IMR-90 (cell line): Measurements from ENCODE around the gene MSI2. TPM values are rescaled to one million over a fixed set of nuclear protein-coding genes. Genes with fewer than 3 reads are reported as not detected.

Source experiments
- ATAC-seq: fragments of 200-7000 bp; cut with Tn5 transposase; 2 replicates; pipeline ENCODE4 v1.9.1; 2020; ENCODE audit warnings: low read depth, mild to moderate bottlenecking, moderate library complexity
- BruUV-seq: library from RNA; stranded (reverse); fragments of 400-500 nt; replicated peaks from 2 replicates; lab custom pipeline; 2021; lab: Mats Ljungman, UMichigan
- CTCF ChIA-PET: fragments of 300-600 bp; formaldehyde crosslinking; extraction: SDS; loops from one replicate; lab custom pipeline; 2021; ENCODE audit warnings: antibody characterized with exemption; lab: Yijun Ruan, JAX
- POLR2A ChIA-PET: fragments of 300-600 bp; sonication (Branson Sonifier 250); formaldehyde crosslinking; loops from one replicate; lab custom pipeline; 2022; ENCODE audit warnings: antibody characterized with exemption; ENCODE audit not compliant: unreplicated experiment; lab: Charles Lee
- DNase-seq: peaks from one replicate; pipeline ENCODE4 v3.0.0; 2013
- H2AFZ ChIP-seq: replicated peaks from 2 replicates; pipeline ENCODE3; 2013; ENCODE audit warnings: low read length, mild to moderate bottlenecking; ENCODE audit not compliant: poor library complexity
- H2AK5ac ChIP-seq: 2 replicates; pipeline ENCODE4 v1.6.1; 2013; ENCODE audit warnings: low read depth, low read length, inconsistent platforms
- H2AK9ac ChIP-seq: replicated peaks from 2 replicates; pipeline ENCODE3; 2013; ENCODE audit warnings: mild to moderate bottlenecking, low read depth, low read length, moderate library complexity; ENCODE audit not compliant: poor library complexity
- H2BK120ac ChIP-seq: 2 replicates; pipeline ENCODE4 v1.6.1; 2013; ENCODE audit warnings: low read depth, low read length, inconsistent platforms
- H2BK15ac ChIP-seq: 3 replicates; pipeline ENCODE4 v1.6.1; 2013; ENCODE audit warnings: low read depth, low read length, inconsistent platforms
- H2BK20ac ChIP-seq: 2 replicates; pipeline ENCODE4 v1.6.1; 2013; ENCODE audit warnings: low read depth, mild to moderate bottlenecking, inconsistent platforms, low read length, moderate library complexity
- H2BK5ac ChIP-seq: 2 replicates; pipeline ENCODE4 v1.6.1; 2013; ENCODE audit warnings: mild to moderate bottlenecking, low read depth, low read length, inconsistent platforms; ENCODE audit not compliant: poor library complexity, severe bottlenecking
- H3K14ac ChIP-seq: replicated peaks from 2 replicates; pipeline ENCODE4 v1.6.1; 2013; ENCODE audit warnings: low read depth, low read length, inconsistent platforms
- H3K18ac ChIP-seq: 2 replicates; pipeline ENCODE4 v1.6.1; 2013; ENCODE audit warnings: low read depth, low read length, control low read depth
- H3K23ac ChIP-seq: 2 replicates; pipeline ENCODE4 v1.6.1; 2013; ENCODE audit warnings: low read depth, low read length, inconsistent platforms
- H3K27ac ChIP-seq: 2 replicates; pipeline ENCODE4 v1.5.1; 2013; ENCODE audit warnings: mild to moderate bottlenecking, control low read depth, low read length; ENCODE audit not compliant: insufficient read depth
- H3K27me3 ChIP-seq: 2 replicates; pipeline ENCODE4 v1.6.1; 2013; ENCODE audit warnings: low read length; ENCODE audit not compliant: control insufficient read depth, insufficient read depth
- H3K36me3 ChIP-seq: 2 replicates; pipeline ENCODE4 v1.6.1; 2013; ENCODE audit warnings: low read length, mixed read lengths; ENCODE audit not compliant: control insufficient read depth, insufficient read depth
- H3K4ac ChIP-seq: 2 replicates; pipeline ENCODE4 v1.6.1; 2013; ENCODE audit warnings: low read depth, low read length, inconsistent platforms
- H3K4me1 ChIP-seq: 2 replicates; pipeline ENCODE4 v1.6.1; 2013; ENCODE audit warnings: low read length, mixed read lengths; ENCODE audit not compliant: control insufficient read depth, insufficient read depth
- H3K4me2 ChIP-seq: 2 replicates; pipeline ENCODE4 v1.6.1; 2013; ENCODE audit warnings: low read depth, mild to moderate bottlenecking, control low read depth, low read length, moderate library complexity
- H3K4me3 ChIP-seq: 2 replicates; pipeline ENCODE4 v1.5.1; 2013; ENCODE audit warnings: low read depth, mild to moderate bottlenecking, control low read depth, low read length, moderate library complexity; ENCODE audit not compliant: insufficient read depth
- H3K56ac ChIP-seq: 2 replicates; pipeline ENCODE4 v1.6.1; 2013; ENCODE audit warnings: low read length, inconsistent platforms; ENCODE audit not compliant: insufficient read depth; ENCODE audit errors: extremely low read depth
- H3K79me1 ChIP-seq, 2 experiments: 2 replicates each; pipeline ENCODE4 v1.6.1; 2013; ENCODE audit warnings: low read length in 2 of 2, inconsistent platforms in 1 of 2, low read depth in 1 of 2
- H3K9ac ChIP-seq: 2 replicates; pipeline ENCODE4 v1.6.1; 2013; ENCODE audit warnings: low read depth, low read length, control low read depth
- H3K9me1 ChIP-seq: 2 replicates; pipeline ENCODE4 v1.6.1; 2013; ENCODE audit warnings: low read length, inconsistent platforms; ENCODE audit not compliant: insufficient read depth
- H3K9me3 ChIP-seq: 2 replicates; pipeline ENCODE4 v1.6.1; 2013; ENCODE audit warnings: low read length; ENCODE audit not compliant: control insufficient read depth, insufficient read depth
- H4K20me1 ChIP-seq: 2 replicates; pipeline ENCODE4 v1.6.1; 2013; ENCODE audit warnings: low read length, inconsistent platforms; ENCODE audit not compliant: insufficient read depth
- H4K5ac ChIP-seq: 2 replicates; pipeline ENCODE4 v1.6.1; 2013; ENCODE audit warnings: mild to moderate bottlenecking, low read depth, low read length, control low read depth
- H4K8ac ChIP-seq, 2 experiments: 2 replicates each; pipeline ENCODE4 v1.6.1; 2013; ENCODE audit warnings: low read depth in 2 of 2, low read length in 2 of 2, control low read depth in 1 of 2, inconsistent platforms in 1 of 2
- H4K91ac ChIP-seq: 2 replicates; pipeline ENCODE4 v1.6.1; 2013; ENCODE audit warnings: low read depth, low read length, inconsistent platforms; ENCODE audit not compliant: insufficient read depth
- ELK1 ChIP-seq: fragments of 150-350 bp; IDR thresholded peaks from 2 replicates; pipeline ENCODE4 v1.6.1; 2016; ENCODE audit warnings: low read depth, mild to moderate bottlenecking, low read length, moderate library complexity, borderline replicate concordance
- FOS ChIP-seq: fragments of 150-350 bp; IDR thresholded peaks from 2 replicates; pipeline ENCODE4 v1.6.1; 2016; ENCODE audit warnings: low read depth, low read length
- POLR2A ChIP-seq: IDR thresholded peaks from 2 replicates; pipeline ENCODE4 v1.6.1; 2012; ENCODE audit warnings: mild to moderate bottlenecking, low read depth, low read length
- SMC3 ChIP-seq: fragments of 150-350 bp; IDR thresholded peaks from 2 replicates; pipeline ENCODE4 v1.6.1; 2016; ENCODE audit warnings: low read depth, mild to moderate bottlenecking, antibody characterized with exemption, low read length, moderate library complexity
- WGBS, 2 experiments: methylation state at CpG; one replicate each; pipeline versions ENCODE4 v1.1.5 to v1.1.7; 2013; ENCODE audit warnings: missing lambda C conversion rate in 2 of 2; ENCODE audit not compliant: insufficient read length in 1 of 2; ENCODE audit errors: extremely low coverage in 2 of 2; 5-methylcytosine and 5-hydroxymethylcytosine counted together
- dilution Hi-C: fragments of 300-500 bp; cut with HindIII; formaldehyde crosslinking; loops from one replicate; pipeline ENCODE4 v1.14.3; 2018; ENCODE audit warnings: low sequenced_read_pairs; ENCODE audit not compliant: unreplicated experiment
- in situ Hi-C: fragments of 300-500 bp; cut with MboI; formaldehyde crosslinking; loops from 3 replicates; pipeline ENCODE4 v1.14.3; 2019; ENCODE audit warnings: low sequenced_read_pairs, inconsistent platforms, mixed read lengths
- intact Hi-C: fragments of 100-400 bp; cut with micrococcal nuclease; formaldehyde crosslinking; loops from 2 replicates; pipeline ENCODE4 v1.10.0; 2022
- polyA plus RNA-seq, 3 experiments: library from polyadenylated mRNA; depleted of rRNA; stranded (reverse); fragments of >200 nt; gene quantifications; 2 replicates each; pipeline ENCODE4 v1.2.3, GENCODE V29; 2012; ENCODE audit warnings: low replicate concordance in 1 of 3
- total RNA-seq: library from RNA; depleted of rRNA; stranded (reverse); fragments of >200 nt; gene quantifications from 2 replicates; pipeline ENCODE4 v1.2.3, GENCODE V29; 2012

The MSI2 gene
- total and polyA plus RNA-seq, 2 of the 4 experiments (the other 2 are of a cell fraction), result 13.0 to 16.0 TPM

GRCh38 chr17:57580055-57580739, 323.9 kb downstream of the MSI2 start:
- Histone ChIP-seq H2BK120ac (no peak overlapping the region), H3K9ac (no peak overlapping the region), H3K27ac (no peak overlapping the region), H3K27me3 (no peaks in the 10 kb centered on the region; the same call in 1 of the 2 replicates), H4K91ac (no peak overlapping the region), H3K9me3 (no peaks in the 10 kb centered on the region), H2AK9ac (no peak overlapping the region), H4K20me1 (no peaks in the 10 kb centered on the region), H3K14ac (no peak overlapping the region), H4K8ac (no peak overlapping the region), H2AK5ac (no peak overlapping the region; the same call in 1 of the 2 replicates), H2BK15ac (no peak overlapping the region), H3K9me1 (peaks cover 6% of the 10 kb centered on the region; the same call in 1 of the 2 replicates), H3K56ac (no peak overlapping the region), H3K4me3 (no peak overlapping the region), H3K4me1 (peaks cover 5% of the 10 kb centered on the region), H2BK20ac (no peak overlapping the region), H2AFZ (no peak overlapping the region), H3K36me3 (no peaks in the 10 kb centered on the region), H3K4me2 (no peak overlapping the region), H3K79me1 (0 out of 4 replicates have a peak, but pooled peaks cover 0 to 5% of the 10 kb centered on the region in 2 experiments), H3K18ac (no peak overlapping the region), H3K4ac (no peak overlapping the region), H2BK5ac (no peak overlapping the region), H3K23ac (no peak overlapping the region), H4K5ac (no peak overlapping the region)
- TF ChIP-seq SMC3 (no peak), POLR2A (no peak), FOS (no peak), ELK1 (no peak)
- no TSS peak for BruUV-seq
- DNase-seq (no peak), ATAC-seq (no peak)
- ChIA-PET POLR2A (no interaction called here), CTCF (no interaction called here)
- intact Hi-C loops, result no loop called here
- 73% methylated on average over 4 of the region's 5 CpGs; no CpG with 5 or more reads in 1 of the 2 experiments for WGBS, 2 experiments
- in situ Hi-C loops, result loop anchor here (10.0 kb wide), 1 partner anchor 335 kb away; no protein-coding TSS in a partner anchor
- dilution Hi-C loops, result no loop called here
